Panc1 (cell line): ENCODE data around the gene RPS17.

Experiments used
- CTCF ChIP-seq: fragments of 450-650 bp; IDR thresholded peaks from 2 replicates; pipeline ENCODE4 v1.5.1; 2017; ENCODE audit warnings: mild to moderate bottlenecking
- POLR2AphosphoS5 ChIP-seq: IDR thresholded peaks from 2 replicates; pipeline ENCODE4 v1.6.1; 2012; ENCODE audit warnings: mild to moderate bottlenecking, low read depth, low read length, moderate library complexity
- SIN3A ChIP-seq: IDR thresholded peaks from 2 replicates; pipeline ENCODE4 v1.6.1; 2012; ENCODE audit warnings: low read depth, mild to moderate bottlenecking, low read length, moderate library complexity, borderline replicate concordance; ENCODE audit not compliant: insufficient read depth
- TCF7L2 ChIP-seq: IDR thresholded peaks from 2 replicates; pipeline ENCODE4 v1.6.1; 2011; ENCODE audit warnings: mild to moderate bottlenecking, low read depth, low read length, inconsistent platforms
- TF ChIP-seq, protein P1 (sequence below), 2 experiments: IDR thresholded peaks; 2 replicates each; pipeline ENCODE4 v1.6.1; 2011 to 2012; ENCODE audit warnings: low read depth in 2 of 2, control low read depth in 1 of 2, low read length in 1 of 2, mild to moderate bottlenecking in 1 of 2, moderate library complexity in 1 of 2; ENCODE audit not compliant: insufficient read depth in 1 of 2

DNA sequence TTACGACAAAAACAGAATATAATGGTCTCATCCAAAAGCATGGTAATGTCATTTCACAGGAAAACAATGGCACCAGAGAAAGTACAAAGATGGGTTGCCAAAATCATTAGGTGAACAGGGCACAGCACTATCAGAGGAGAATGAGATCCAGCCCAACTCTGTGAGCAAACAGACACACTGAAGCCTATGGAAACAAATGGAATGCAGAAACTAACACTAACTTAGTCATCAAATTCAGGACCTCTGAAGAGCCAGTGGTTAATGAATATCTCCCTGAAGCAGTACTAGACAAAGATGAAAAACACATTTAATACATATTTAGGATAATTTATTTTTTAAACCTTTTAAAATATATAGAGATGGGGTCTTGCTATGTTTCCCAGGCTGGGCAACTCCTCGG lies 14.6 kb upstream of the RPS17 start:
- TF ChIP-seq CTCF: no peak
- TF ChIP-seq TCF7L2: no peak
- TF ChIP-seq, protein P1, sequence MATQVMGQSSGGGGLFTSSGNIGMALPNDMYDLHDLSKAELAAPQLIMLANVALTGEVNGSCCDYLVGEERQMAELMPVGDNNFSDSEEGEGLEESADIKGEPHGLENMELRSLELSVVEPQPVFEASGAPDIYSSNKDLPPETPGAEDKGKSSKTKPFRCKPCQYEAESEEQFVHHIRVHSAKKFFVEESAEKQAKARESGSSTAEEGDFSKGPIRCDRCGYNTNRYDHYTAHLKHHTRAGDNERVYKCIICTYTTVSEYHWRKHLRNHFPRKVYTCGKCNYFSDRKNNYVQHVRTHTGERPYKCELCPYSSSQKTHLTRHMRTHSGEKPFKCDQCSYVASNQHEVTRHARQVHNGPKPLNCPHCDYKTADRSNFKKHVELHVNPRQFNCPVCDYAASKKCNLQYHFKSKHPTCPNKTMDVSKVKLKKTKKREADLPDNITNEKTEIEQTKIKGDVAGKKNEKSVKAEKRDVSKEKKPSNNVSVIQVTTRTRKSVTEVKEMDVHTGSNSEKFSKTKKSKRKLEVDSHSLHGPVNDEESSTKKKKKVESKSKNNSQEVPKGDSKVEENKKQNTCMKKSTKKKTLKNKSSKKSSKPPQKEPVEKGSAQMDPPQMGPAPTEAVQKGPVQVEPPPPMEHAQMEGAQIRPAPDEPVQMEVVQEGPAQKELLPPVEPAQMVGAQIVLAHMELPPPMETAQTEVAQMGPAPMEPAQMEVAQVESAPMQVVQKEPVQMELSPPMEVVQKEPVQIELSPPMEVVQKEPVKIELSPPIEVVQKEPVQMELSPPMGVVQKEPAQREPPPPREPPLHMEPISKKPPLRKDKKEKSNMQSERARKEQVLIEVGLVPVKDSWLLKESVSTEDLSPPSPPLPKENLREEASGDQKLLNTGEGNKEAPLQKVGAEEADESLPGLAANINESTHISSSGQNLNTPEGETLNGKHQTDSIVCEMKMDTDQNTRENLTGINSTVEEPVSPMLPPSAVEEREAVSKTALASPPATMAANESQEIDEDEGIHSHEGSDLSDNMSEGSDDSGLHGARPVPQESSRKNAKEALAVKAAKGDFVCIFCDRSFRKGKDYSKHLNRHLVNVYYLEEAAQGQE (IDR thresholded peaks at IDR 0.05; ENCODE audit: insufficient read depth in 1 of 2, low read depth in 2 of 2, low read length in 1 of 2): no peak
- TF ChIP-seq POLR2AphosphoS5: no peak
- TF ChIP-seq SIN3A: no peak
